Upper lobe of left lung (tissue), 4 donors: ENCODE results near the gene KIF18A.

Source experiments
- CTCF ChIP-seq, 6 experiments: fragments of 450-650 bp in 4 of 6; fragments of 200-600 bp in 2 of 6; sonication (generic) in 2 of 6; IDR thresholded peaks; one replicate each; pipeline ENCODE4 v1.5.1; 2016 to 2019; ENCODE audit warnings: antibody characterized with exemption in 6 of 6
- EP300 ChIP-seq, 4 donors: sonication (generic); formaldehyde crosslinking; IDR thresholded peaks; one replicate each; pipeline ENCODE4 v1.5.1; 2017; ENCODE audit warnings: antibody characterized with exemption in 4 of 4, control low read depth in 2 of 4

GRCh38 chr11:27995083-27995482 lies 112.9 kb downstream of the KIF18A start:
- TF ChIP-seq EP300 (IDR thresholded peaks at IDR 0.05), result no peak
- TF ChIP-seq CTCF (IDR thresholded peaks at IDR 0.05), result no peak
